ENCODE data around the gene MRFAP1.

The MRFAP1 gene

GRCh38 chr4:6657242-6658208 is 17.0 kb downstream of the MRFAP1 start:
- TF ChIP-seq CTCF (IDR thresholded peaks at IDR 0.05; ENCODE audit: insufficient read depth, low read depth, low read length, missing control alignments) = no peak
- DNase-seq (ENCODE audit: low read depth) = no peak

GRCh38 chr4:6658209-6658595 is 17.7 kb downstream of the MRFAP1 start:
- no peak overlapping the region for H3K4me3 ChIP-seq (ENCODE audit: low read depth, low read length)
- TF ChIP-seq CTCF (IDR thresholded peaks at IDR 0.05; ENCODE audit: insufficient read depth, low read depth, low read length, missing control alignments) = no peak

More at GRCh38 chr4:6657242-6658208, 17.0 kb downstream of the MRFAP1 start:
- H3K4me3 ChIP-seq (ENCODE audit: low read depth, low read length) = no peak overlapping the region

GRCh38 chr4:6658597-6659075 is 18.2 kb downstream of the MRFAP1 start:
- peak overlapping the region; percentile 15 for H3K4me3 ChIP-seq (ENCODE audit: low read depth, low read length)
- peak; percentile 34 for DNase-seq (ENCODE audit: low read depth)
- no peak for TF ChIP-seq CTCF (IDR thresholded peaks at IDR 0.05; ENCODE audit: insufficient read depth, low read depth, low read length, missing control alignments)

More at GRCh38 chr4:6658209-6658595, 17.7 kb downstream of the MRFAP1 start:
- DNase-seq (ENCODE audit: low read depth) = no peak

GRCh38 chr4:6659897-6660296 is 19.4 kb downstream of the MRFAP1 start:
- no peak for DNase-seq (ENCODE audit: low read depth)
- H3K4me3 ChIP-seq (ENCODE audit: low read depth, low read length) = no peak overlapping the region
- TF ChIP-seq CTCF (IDR thresholded peaks at IDR 0.05; ENCODE audit: insufficient read depth, low read depth, low read length, missing control alignments) = no peak

- no peak for DNase-seq (ENCODE audit: low read depth)
- TF ChIP-seq CTCF (IDR thresholded peaks at IDR 0.05; ENCODE audit: insufficient read depth, low read depth, low read length, missing control alignments) = no peak
- H3K4me3 ChIP-seq (ENCODE audit: low read depth, low read length) = no peak overlapping the region
These were observed 19.9 kb downstream of the MRFAP1 start for GRCh38 chr4:6660430-6660829.

- no peak overlapping the region for H3K4me3 ChIP-seq (ENCODE audit: low read depth, low read length)
- DNase-seq (ENCODE audit: low read depth) = no peak
- TF ChIP-seq CTCF (IDR thresholded peaks at IDR 0.05; ENCODE audit: insufficient read depth, low read depth, low read length, missing control alignments) = no peak
These were observed 22.1 kb downstream of the MRFAP1 start for GRCh38 chr4:6662591-6662990.

All from GM12865 (cell line).